T-helper 1 cell (primary cell): ENCODE results near the gene SMIM3.
A peak's percentile ranks its signal among the peaks of the same experiment; 100 is the strongest.
"Not testable (repeated sequence)": the region's sequence is repeated elsewhere in the genome, so short reads cannot be mapped to it uniquely, and the experiment has no call there.

Experiments used
- DNase-seq, 5 donors: peaks; one replicate each; pipeline ENCODE4 v3.0.0-alpha.2; 2012 to 2020
- total RNA-seq, 4 donors: gene quantifications; one replicate each; lab custom pipeline; 2026; lab: John Stamatoyannopoulos, UW

Gene SMIM3, protein sequence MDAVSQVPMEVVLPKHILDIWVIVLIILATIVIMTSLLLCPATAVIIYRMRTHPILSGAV
- total RNA-seq = 4.9 to 7.5 (median 5.2) reads per million in 4 donors

GRCh38 chr5:150778517-150779396 is at the start of gene SMIM3:
SMIM3 (plus strand) TSS chr5:150778757; CDS start chr5:150795441, 16,684 bp downstream.
- DNase-seq = peak; percentile 33 to 76 (median 53)

DNA sequence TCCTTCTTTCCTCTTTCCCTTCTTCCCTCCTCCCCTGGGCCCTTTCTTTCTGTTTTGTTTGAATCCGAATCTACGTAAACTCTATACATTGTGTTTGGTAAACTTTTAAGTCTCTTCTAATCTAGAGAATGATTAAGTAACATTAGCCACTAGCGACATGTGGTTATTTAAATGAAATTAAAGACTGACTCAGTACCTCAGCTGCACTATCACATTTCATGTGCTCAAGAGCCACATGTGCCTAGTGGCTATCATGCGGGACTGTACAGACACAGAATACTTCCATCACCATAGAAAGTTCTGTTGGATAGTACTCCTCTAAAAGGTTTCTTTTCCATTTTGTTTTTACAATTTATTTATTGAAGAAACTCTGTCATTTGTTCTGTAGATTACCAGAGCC is 48.7 kb upstream of the SMIM3 start:
- DNase-seq = no peak

DNA sequence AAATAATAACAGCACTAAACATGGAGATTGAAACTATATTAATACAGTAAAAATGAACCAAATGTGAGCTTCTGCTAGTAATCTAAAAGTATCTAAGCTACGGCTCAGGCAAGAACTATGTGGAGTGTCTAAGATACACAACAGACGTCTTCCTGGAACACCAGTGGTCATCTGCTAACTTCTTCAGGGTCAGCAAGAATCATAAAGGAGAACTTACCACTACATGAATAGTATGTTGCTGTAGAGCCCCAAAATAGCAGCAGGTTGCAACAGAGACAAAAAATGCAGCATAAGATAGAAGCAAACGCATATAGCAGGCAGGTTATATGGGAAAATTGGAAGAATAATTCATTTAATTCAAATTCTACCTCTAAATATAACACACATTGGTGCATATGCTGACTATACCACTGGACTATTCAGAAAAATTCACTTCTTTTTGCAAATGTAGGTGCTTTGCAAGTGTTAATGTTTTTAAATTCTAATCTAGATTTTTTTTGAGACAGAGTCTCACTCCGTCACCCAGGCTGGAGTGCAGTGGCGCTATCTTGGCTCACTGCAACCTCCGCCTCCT is 46.8 kb upstream of the SMIM3 start:
- DNase-seq = no peak

GRCh38 chr5:150734579-150735384 is 43.8 kb upstream of the SMIM3 start:
- peak in 1 of 5 donors; percentile 52 for DNase-seq

DNA sequence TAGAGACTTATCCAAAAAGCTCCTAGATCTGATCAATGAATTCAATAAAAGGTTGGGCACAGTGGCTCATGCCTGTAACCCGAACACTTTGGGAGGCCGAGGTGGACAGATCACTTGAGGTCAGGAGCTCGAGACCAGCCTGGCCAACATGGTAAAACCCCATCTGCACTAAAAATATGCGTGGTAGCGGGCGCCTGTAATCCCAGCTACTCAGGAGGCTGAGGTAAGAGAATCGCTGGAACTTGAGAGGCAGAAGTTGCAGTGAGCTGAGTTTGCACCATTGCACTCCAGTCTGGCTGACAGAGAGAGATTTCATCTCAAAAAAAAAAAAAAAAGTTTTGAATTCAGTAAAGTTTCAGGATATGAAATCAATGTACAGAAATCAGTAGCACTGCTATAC is 39.7 kb upstream of the SMIM3 start:
- no peak for DNase-seq

GRCh38 chr5:150740992-150741391 is 37.6 kb upstream of the SMIM3 start:
- DNase-seq = no peak

DNA sequence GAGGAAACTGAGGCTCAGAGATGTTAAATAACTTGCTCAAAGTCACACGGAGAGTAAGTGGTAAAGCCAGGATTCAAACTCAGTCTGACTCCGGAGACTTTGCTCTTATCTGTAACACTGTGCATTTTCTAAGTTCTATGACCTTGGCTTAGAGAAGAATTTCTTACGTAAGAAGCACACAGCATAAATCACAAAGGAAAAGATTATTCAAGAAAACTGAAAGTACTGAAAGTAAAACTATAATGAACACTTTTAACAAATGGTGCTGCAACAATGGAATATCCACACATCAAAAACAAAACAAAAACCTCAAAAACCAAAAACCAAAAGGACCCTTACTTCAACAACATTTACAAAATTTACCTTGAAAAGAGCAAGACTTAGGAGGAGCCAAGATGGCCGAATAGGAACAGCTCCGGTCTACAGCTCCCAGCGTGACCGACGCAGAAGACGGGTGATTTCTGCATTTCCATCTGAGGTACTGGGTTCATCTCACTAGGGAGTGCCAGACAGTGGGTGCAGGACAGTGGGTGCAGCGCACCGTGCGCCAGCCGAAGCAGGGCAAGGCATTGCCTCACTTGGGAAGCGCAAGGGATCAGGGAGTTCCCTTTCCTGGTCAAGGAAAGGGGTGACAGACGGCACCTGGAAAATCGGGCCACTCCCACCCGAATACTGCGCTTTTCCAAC is 36.0 kb upstream of the SMIM3 start:
- not testable (repeated sequence) for DNase-seq

DNA sequence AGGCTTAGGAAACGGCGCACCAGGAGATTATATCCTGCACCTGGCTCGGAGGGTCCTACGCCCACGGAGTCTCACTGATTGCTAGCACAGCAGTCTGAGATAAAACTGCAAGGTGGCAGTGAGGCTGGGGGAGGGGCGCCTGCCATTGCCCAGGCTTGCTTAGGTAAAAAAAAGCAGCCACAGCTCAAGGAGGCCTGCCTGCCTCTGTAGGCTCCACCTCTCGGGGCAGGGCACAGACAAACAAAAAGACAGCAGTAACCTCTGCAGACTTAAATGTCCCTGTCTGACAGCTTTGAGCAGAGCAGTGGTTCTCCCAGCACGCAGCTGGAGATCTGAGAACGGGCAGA is 35.4 kb upstream of the SMIM3 start:
- not testable (repeated sequence) for DNase-seq

DNA sequence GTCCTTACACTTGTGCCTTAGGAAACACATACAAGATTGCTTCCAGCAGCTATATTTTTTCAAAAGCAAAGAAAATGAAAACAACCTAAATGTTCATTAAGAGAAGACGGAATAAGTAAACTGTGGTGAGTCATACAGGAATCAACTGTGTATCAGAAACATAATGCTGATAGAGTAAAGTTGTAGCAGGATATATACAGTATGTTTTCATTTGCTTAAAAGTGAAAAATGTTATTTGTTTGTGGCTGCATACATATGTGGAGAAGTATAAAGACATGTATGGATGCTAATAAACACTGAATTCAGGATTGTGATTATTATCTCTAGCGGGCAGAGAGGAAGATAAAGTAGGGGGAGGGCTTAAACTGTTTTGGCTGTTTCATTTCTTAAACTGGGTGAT is 28.1 kb upstream of the SMIM3 start:
- DNase-seq = no peak

- DNase-seq = no peak
These were observed 27.3 kb upstream of the SMIM3 start for GRCh38 chr5:150751096-150751891.

DNA sequence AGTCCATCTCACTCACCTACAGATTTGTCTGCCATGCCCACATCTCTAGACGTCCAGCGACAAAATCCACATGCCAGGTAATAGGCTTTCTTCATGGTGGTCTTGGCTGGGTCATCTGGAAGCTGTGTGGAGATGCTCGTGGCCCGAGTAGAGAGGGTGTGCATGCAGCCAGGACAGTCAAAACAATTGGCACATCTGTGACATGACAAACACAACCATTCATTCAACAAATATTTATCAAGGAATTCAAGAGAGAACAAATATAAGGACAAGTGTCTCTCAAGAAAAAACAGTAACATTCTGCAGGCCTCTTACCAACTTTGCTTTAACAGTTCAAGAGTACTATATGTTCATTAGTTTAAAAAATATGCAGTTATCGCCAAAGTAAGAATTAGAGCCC is 25.1 kb upstream of the SMIM3 start:
- DNase-seq = no peak

DNA sequence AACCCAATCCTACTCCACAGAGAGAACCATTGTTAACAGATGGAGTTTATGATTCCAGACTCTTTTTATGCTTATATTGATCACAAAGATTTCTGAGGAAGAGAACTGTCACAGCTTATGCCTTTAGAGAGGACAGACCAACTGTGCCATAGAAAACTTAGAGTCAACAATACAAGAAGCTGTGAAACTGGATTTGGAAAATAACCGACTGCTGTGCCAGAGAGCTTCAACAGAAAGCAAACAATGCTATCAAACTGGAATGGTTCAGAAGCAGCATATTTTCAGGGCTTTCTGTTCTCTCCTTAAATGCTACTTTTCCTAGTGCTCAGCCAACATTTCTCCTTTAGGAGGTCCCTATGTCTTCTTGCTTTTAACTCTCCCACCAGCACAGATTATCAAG is 24.7 kb upstream of the SMIM3 start:
- no peak for DNase-seq

DNA sequence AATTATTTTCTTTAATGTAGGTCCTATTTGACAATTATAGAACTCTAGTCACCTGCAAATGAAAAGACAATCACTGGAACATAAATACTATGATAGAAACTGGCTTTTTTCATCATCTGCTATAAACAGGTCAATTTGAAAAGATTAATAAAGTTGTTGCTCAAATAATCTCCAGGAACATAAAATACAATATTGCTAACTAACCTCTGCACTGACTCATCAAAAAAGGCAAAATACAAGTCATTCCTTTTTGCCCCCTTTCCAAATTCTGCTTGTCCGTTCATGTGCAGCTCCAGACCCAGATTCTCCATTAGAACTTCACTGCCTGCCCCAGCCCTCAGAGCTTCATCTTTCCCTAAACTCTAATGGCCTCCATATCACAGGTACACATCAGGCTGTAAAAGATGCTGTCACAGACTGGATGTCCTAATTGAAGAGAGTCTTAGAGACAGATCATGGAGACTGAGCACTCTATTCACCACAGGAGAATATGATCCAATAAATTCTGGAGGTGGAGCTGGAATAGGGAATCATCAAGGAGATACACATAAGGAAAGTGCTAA is 21.4 kb upstream of the SMIM3 start:
- DNase-seq = no peak

GRCh38 chr5:150758203-150758530 is 20.4 kb upstream of the SMIM3 start:
- no peak for DNase-seq

DNA sequence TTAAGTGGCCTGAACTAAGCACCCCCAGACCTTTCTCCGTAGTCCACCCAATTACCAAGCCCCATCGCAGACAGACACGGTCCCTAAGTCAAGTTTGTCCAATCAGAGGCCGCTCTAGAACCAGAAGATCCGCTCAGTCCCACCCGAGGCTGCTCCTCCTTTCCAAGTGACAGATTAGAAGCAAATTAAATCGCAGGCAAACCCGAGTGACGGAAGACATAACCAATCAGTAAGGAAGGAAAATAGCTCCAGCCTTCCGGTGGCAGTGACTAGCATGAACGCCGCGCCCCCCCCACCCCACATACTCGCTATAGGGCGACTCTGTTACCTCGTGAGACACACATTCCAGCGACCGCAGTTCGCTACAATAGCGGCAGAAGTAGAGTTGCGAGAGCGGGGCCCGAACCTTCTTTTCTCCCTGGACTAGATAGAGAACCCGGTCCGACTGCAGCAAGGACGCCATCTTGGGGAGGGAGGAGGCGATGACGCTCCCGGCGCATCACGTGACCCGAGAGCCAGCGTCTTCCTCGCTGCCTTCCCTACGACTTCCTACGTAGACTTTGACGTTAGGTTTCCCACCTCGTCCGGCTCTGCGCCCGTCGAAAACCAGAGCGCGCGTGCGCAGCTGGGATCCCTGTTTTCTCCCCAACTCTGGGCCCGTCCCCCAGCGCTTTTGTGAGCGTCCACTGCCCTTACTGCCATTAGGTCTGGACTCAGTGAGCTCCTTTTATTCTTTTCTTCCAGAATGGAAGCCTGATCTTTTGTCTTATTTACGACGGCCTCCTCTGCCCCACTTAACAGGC is 19.8 kb upstream of the SMIM3 start, which contains the start of gene DCTN4:
TSS of gene DCTN4 (minus strand) at position 487 of the 803 bp plus-strand sequence. CDS start at position 463, 24 bp downstream.
- peak; percentile 88 to 97 (median 91) for DNase-seq

DNA sequence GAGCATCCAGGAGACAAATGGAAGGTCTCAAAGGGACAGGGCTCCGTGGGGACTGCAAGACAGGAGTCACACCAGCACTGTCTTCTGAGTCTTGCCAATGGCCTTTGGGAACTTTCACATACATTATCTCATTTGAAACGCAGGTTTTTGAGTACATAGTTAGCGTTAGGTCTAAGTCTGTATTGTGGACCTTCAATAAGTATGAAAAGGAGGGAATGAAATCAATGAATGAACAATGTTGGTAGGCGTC is 19.3 kb upstream of the SMIM3 start:
- DNase-seq = no peak

DNA sequence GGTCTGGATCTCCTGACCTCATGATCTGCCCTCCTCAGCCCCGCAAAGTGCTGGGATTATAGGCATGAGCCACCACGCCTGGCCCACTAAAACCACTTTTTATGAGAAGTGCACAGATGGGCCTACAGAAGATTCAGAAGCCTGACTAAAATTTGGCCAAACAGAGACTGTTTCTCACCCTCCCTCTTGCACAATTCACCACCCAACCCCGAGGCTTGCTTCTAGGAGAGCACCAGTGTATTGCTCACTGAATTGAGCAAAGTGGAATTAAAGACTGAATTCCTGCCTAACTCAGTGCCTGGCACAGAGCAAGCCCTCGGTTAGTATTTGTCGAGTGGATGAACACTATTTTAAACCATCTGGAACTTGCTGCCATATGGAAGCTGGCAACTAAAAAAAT is 16.3 kb upstream of the SMIM3 start:
- no peak for DNase-seq

- DNase-seq = no peak
These were observed 15.4 kb upstream of the SMIM3 start for GRCh38 chr5:150763023-150763769.

- DNase-seq = no peak
These were observed 14.0 kb upstream of the SMIM3 start for GRCh38 chr5:150764530-150764929.
